Eye (tissue), 1 donor: ENCODE measurements around the gene PREX1.
"Not testable (repeated sequence)": the region's sequence is repeated elsewhere in the genome, so short reads cannot be mapped to it uniquely, and the experiment has no call there.

Source experiments
- DNase-seq: peaks from one replicate; pipeline ENCODE4 v3.0.0-alpha.2; 2015

The PREX1 gene, protein sequence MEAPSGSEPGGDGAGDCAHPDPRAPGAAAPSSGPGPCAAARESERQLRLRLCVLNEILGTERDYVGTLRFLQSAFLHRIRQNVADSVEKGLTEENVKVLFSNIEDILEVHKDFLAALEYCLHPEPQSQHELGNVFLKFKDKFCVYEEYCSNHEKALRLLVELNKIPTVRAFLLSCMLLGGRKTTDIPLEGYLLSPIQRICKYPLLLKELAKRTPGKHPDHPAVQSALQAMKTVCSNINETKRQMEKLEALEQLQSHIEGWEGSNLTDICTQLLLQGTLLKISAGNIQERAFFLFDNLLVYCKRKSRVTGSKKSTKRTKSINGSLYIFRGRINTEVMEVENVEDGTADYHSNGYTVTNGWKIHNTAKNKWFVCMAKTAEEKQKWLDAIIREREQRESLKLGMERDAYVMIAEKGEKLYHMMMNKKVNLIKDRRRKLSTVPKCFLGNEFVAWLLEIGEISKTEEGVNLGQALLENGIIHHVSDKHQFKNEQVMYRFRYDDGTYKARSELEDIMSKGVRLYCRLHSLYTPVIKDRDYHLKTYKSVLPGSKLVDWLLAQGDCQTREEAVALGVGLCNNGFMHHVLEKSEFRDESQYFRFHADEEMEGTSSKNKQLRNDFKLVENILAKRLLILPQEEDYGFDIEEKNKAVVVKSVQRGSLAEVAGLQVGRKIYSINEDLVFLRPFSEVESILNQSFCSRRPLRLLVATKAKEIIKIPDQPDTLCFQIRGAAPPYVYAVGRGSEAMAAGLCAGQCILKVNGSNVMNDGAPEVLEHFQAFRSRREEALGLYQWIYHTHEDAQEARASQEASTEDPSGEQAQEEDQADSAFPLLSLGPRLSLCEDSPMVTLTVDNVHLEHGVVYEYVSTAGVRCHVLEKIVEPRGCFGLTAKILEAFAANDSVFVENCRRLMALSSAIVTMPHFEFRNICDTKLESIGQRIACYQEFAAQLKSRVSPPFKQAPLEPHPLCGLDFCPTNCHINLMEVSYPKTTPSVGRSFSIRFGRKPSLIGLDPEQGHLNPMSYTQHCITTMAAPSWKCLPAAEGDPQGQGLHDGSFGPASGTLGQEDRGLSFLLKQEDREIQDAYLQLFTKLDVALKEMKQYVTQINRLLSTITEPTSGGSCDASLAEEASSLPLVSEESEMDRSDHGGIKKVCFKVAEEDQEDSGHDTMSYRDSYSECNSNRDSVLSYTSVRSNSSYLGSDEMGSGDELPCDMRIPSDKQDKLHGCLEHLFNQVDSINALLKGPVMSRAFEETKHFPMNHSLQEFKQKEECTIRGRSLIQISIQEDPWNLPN (N-terminal part only)

DNA sequence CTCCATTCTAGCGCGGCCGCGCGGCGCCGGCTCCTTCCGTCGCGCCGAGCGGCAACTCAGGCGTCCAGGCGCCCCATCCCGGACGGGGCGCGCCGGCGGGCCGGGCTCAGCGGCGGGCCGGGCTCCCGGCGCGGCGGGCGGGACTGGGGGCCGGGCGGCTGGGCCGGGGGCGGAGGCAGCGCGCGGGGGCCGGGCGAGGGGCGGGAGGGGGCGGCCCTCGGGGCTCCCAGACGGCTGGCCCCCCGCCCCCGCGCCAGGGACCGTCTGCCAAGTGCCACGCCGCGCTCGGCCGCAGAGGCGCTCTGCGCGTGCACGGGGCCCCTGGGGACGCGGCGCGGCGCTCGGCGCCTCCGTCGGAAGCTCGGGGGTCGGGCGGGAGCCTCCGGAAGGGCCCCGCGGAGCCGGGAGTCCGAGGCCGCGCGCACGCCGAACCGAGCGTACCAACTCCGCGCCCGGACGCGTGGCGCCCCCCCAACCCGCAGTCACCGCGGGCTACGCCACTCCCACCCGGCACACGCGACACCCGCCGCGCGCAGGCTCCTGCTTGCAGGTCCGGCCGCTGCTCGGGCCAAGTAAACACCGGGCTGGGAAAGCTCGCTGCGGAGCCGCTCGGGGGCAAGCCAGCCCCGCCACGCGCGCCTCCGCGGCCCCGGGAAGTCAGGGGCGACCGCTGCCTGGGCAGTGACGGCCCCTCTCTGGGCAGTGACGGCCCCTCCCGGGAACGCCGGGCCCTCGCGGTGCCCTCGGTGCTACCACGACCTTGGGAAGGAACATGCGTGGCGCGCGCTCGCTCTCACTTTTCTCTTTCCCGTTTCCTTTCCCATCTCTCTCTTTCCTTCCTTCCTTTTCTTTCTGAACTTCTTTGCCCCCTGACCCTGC, at the start of gene PREX1:
Gene PREX1 (minus strand): TSS at position 145 of the 879 bp plus-strand sequence. CDS start 139 bp downstream, at position 6.
- peak; percentile 92 for DNase-seq

DNA sequence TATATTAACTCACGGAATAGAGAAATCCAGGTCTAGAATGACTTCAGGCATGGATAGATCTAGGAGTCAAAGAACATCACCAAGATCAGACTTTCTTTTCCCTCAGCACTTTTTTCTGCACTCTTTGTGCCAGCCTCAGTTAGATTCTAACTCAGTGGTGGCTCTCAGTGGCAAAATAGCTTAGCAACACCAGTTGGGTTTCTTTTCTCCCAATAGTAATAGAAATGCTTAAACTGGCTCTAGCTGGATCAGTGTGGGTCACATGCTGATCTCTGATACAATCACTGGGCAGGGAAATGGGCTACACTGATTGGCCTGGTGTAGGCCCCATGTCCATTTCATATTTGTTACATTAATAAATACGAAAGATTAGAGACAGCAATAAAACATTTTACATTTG, 49.5 kb upstream of the PREX1 start:
- no peak for DNase-seq

DNA sequence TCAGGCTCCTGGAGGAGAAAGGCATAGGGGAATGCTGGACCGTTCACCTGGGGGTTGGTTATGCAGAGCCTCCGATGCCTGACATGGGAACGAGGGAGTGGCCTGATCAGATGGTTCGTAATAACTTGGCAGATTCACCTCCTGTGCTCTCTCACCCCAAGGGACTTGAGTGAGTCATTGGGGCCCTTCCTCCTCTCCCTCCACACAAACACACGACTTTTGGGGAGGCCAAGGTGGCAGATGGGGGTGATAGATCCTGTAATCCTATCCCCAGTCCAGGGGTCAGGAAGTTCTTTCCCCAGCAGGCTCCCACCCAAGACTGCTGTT, 48.1 kb upstream of the PREX1 start:
- no peak for DNase-seq

DNA sequence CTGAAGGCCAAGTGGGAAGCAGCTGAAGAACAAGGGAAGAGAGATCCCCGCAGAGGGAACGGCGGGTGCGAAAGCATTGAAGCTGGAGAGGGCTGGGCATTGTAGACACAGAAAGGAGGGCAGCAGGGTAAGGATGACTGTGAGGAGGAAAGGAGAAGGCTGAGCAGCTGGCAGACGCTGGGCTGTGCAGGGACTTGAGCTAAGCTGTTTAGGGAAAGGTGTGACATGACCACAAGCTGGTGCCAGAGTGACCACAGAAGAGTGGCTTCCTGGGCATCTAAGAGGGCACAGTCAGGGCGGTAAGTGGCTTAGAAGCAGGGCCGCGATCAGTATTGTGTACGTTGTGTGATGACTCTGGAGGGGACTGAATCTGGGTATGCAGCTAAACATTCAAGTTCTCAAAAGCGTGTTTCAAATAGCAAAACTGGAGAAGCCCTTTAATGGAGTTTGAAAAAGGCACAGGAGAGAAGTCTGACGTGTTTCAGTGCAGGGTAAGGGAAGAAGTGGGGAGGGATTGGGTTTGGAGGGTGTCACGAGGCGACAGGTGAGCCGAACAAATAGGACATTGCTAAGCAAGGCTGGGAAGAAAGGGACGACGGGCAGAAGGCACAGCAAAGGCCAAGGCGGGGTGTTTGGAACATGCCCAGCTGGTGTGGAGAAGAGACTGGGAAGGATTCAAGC, 47.6 kb upstream of the PREX1 start:
- DNase-seq, result no peak

DNA sequence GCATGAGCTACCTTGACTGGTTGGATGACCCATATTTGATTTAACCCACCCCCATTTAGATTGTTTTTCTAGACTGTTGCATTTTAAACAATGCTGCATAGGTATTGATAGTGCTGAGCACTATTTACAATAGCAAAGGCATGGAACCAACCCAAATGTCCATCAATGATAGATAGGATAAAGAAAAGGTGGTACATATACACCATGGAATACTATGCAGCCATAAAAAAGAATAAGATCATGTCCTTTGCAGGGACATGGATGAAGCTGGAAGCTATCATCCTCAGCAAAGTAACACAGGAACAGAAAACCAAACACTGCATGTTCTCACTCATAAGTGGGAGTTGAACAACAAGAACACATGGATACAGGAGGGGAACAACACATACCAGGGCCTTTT, 41.6 kb upstream of the PREX1 start:
- not testable (repeated sequence) for DNase-seq

DNA sequence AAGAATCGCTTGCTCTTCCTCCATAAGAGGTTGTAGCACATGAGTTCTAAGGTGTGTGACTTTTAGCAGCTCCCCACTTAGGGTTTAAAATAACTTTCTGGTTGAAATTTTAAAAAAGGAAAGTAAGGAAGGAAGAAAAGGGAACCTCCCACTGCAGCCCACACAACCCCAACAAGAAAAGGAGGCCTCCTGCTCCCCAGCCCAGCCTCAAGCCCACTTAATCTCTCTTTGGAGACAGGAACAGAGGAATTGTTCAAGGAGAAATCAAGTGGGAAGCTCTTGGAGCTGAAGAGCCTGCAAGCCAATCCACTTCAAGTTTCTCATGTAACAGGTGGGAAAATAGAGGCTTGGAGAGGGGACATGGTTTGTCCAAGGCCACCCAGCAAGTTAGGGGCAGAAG, 39.1 kb upstream of the PREX1 start:
- DNase-seq, result no peak

DNA sequence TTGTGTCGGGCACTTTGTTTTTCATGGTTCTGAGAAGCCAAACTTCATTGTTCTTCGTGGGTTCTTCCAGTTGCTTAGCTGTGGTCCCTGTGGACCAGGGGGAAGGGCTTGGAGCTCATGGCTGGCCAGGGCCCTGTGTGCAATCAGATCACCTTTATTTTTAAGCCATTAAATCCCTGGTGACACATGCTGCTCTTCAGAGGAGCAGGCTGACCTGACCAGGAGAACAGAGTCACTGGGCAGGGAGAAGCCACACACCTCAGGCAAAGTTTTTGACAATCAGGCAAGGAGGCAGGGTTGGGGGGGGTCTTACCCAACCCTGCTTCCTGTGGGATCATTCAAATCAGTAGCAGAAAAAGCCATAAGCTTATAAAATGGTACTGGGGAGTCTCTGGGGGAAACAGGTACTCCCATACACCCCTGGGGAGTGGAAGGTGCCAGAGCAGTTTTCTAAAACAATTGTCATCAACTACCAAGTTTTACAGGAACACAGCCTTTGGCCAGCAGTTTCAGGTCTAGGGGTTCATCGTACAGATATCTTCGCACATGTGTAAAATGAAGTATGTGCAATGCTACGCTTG, 37.0 kb upstream of the PREX1 start:
- DNase-seq, result no peak

DNA sequence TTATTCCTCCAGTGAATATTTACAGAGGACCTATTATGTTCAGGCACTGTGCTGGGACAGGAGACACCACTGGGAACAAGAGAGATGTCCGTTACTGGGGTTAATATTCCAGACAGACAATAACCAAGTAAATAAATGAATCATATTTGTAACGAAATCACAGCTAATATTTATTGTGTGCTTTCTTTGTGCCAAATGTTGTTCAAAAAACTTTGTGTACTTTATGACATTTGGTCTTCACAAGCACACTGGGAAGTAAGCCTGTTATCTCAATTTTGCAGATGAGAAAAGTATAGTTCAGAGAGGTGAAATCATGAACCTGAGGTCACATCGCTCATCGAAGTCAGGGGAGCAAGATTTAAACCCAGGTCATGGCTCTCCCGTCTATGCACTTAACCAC, 36.5 kb upstream of the PREX1 start:
- no peak for DNase-seq

DNA sequence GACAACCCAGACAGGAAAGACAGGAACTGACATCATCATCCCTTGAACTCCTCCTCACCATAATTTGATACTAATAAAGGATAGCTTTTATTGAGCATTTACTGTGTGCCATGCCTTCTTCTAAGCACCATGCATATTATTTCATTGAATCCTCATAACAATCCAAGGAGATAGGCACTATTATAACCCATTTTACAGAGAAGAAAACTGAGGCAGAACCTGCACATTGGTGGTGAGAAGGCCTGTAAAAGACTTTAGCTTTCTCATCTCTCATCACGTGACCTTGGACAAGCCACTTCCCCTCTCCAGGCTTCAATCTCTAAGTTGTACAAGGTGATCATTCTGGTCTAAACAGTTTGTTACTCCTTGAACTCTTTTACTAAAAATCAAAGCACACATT, 34.5 kb upstream of the PREX1 start:
- DNase-seq, result no peak

DNA sequence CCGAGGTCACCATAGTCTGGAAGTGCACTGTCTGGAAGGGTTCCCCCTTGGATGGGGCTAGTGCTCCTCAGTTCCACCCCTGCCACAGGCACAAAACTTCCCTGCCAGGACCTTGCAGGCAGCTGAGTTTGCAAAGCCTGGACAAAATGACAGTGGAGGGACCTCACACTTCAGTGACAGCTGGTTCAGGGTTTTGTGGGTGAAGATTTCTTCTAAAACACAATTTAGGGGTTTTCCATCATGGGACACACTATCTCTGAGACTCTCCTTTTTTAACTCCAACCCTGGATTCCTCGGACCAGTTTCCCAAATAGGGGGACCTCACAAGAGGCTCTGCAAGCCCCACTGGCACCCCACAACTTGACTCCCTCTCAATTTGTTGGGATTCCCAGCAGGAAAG, 33.6 kb upstream of the PREX1 start:
- no peak for DNase-seq

DNA sequence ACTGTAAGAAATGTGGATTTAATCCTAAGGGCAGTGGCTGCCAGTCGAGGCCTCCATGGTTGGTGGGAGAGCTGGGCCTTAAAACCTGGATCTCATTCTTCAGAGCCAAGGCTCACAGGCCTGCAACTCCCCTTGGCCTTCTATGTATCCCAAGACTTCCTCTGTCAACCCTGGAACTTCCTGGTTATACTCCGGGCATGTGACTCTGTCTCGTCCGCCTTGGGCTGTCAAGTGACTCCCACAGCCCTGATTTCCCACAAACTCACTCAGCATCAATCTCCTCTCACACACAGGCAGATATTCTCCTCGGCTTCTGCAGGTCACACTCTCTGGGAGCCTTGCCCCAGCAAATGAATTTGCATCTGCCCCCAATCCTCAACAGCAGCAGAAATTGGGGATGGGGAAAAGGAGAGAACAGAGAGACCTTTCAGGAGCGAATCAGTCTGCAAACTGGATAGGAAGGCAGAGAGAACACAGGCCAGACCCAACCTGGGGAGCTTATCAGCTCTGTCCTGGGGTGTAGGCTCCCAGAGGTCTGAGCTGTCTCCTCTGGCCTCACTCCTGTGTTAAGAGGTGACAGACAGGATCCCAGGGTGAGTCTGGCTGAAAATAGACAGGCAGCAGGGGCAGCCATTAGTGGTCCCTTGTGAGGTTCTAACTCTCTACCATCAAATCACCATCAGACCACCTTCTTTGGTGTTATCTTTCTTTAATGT, 30.4 kb upstream of the PREX1 start:
- no peak for DNase-seq

DNA sequence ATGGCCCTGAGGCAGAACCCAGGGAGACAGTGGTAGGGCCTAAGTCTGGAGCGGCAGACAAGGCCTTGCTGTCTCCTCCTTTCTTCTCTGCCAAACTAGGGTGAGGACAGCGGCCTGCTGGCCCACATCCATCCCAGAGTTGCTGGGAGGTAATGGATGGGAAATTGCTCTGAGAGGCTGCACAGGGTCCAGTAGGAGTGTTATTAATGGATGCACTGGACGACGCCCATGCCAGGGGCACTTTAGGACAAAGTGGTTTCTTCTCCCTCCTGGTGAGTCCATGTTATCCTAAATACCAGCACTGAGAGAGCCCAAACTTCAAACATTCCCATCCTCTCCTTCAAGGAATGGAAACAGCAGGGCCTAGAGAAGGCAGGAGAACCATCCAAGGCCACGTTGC, 28.3 kb upstream of the PREX1 start:
- no peak for DNase-seq

DNA sequence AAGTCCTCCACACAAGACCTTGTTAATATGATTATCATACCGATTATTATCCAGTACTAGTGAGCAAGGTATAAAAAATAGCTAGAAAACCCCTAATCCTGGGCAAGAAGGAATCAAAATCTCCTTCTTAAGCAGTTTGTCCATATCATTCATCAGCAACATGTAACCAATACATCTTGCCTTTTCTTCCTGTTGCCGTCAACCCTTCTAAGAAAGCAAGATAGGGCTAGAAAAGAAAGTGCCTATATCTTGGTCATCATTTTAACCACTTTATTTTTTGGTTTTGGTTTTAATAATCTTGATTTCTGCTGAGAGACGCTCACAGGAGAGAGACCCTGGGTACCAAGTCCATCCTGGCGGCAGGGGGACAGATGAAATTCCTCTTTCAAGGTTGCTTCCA, 27.2 kb upstream of the PREX1 start:
- no peak for DNase-seq

DNA sequence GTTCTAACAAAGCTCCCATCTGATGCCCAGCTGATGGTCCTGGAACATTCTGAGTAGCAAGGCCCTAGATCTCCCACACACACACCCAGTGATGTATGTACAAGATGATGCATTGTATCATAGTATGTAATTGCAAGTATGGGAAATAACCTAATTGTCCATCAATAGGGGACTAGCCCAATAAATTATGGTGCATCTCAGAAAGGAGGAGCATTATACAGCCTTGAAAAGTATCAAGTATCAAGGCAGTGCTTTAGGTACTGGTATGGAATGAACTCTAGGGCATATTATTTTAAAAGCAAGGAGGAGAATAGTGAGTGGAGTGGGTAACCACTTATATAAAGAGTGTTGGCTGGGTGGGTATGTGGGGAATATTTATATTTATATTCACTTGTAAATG, 24.8 kb upstream of the PREX1 start:
- no peak for DNase-seq

DNA sequence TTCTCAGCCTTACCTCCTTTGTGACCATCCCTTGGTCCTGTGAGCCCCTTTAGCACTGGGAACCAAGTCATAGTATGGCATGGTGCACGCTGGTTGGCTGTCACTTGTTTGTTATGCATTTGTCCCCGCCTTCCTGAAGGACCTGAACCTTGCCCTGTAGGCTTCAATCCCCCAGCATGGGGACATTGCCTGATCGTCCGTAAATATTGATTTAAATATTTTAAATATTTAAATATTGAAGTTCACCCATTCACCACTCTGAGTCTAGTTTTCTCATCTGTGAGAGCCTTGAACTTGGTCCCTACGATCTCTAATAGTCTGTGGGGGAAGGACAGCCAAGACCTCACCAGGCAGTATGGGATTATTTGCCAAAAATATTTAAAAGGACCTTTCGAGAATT, 23.8 kb upstream of the PREX1 start:
- no peak for DNase-seq

DNA sequence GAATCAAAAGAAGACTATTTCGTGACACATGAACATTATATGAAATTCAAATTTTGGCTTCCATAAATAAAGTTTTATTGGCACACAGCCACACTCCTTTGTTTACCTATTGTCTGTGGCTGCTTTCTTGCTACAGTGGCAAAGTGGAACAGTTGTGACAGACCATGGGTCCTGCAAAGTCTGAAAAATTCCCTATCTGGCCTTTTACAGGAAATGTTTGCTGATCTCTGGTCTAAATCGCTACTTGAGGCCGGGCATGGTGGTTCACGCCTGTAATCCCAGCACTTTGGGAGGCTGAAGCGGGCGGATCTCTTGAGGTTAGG, 23.1 kb upstream of the PREX1 start:
- no peak for DNase-seq

DNA sequence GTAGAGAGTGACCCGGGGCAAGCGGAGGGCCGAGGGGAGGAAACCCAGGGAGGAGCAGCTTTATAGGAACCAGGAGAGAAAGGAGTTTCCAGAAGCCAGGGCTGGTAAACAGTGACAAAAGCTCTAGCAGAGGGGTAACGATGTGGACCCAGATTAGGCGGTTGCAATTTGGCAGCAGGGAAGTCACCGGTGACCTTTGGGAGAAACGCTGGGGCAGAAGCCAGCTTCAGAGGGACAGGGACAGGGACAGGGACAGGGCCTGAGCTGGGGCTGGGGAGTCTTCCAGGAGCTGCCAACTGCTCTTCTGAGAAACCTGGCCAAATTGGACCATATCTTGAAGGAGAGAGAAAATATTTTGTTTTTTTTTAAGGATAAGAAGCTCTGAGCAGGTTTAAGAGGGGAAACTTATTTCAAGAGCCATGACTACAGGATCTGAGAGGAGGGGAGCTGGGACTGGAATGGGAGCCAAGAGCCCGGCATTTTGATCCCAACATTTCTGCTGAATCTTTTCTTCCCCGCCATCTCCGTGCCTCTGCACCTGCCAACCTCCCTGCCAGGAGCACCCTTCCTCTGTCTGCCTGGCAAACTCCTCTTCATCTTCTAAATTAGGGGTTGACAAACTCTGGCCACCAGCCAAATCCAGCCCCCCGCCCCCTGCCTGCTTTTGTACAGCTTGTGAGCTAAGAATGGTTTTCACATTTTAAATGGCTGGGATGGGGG, 22.6 kb upstream of the PREX1 start:
- no peak for DNase-seq

DNA sequence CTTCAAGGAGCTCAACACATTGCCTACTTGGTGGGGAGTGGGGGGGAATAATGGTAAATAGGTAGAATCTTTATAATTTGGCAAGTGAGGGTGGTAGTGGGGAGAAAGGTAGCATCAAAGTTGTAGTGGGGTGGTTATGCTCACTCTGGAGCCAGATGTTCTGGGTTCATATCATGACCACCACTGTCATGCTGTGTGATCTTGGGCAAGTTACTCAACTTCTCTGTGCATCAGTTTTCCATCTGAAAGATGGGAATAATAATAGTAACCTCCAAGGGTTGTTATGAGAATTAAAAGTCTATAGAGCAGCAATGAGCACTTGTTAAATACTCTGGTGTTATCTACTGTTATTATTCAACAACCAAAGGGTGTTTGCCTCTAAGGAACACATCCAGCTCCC, 22.0 kb upstream of the PREX1 start:
- DNase-seq, result no peak

DNA sequence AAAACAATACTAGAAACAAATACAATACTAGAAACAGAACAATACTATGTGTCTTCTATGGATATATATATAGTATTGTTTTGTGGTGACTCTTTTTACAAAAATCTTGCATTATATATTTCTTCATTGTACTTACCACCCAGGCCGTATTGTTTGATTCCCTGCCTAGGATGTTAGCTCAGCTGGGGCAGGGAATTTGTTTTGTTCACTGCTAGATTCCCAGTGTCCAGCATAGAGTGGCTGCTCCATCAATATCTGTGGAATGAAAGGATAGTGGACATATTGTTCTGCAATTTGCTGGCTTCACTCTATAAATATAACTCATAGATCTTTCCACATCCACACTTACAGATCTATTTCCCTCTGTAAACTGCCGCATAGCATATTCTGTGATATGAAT, 21.5 kb upstream of the PREX1 start:
- no peak for DNase-seq
